ENCODE measurements around the gene FTL. TPM values are rescaled to one million over a fixed set of nuclear protein-coding genes. Genes with fewer than 3 reads are reported as not detected.

Gene FTL
- total RNA-seq, 1 experiment from 2014 or later: 1,245 TPM

- H3T11ph ChIP-seq (ENCODE audit: low read length): no peak overlapping the region
- Mint-ChIP-seq H3K4me1 (no peaks in the 10 kb centered on the region), H3K9me3 (no peaks in the 10 kb centered on the region), H3K36me3 (ENCODE audit: insufficient read depth in 1 of 3, low read depth in 3 of 3) (peaks cover 25 to 85% (median 82%) of the 10 kb centered on the region in 3 experiments; a peak in 6 of 7 replicates), H3K27me3 (ENCODE audit: low read depth) (no peaks in the 10 kb centered on the region), H3K4me3 (peak overlapping the region in 1 of 2 experiments; percentile 26; a peak in 1 of 5 replicates), H3K27ac (no peak overlapping the region)
- no peaks in the 10 kb centered on the region for H3K9me3 ChIP-seq (ENCODE audit: control insufficient read depth, low read depth, low read length)
- no peak overlapping the region for H3K14ac ChIP-seq (ENCODE audit: insufficient read depth, low read length)
- H2BK5ac ChIP-seq (ENCODE audit: insufficient read length, low read length): no peak overlapping the region
- no peak overlapping the region for H2BK15ac ChIP-seq (ENCODE audit: low read depth, low read length)
- no peak overlapping the region for H4K5ac ChIP-seq (ENCODE audit: insufficient read length, low read depth, low read length)
- no peaks in the 10 kb centered on the region for H3K79me1 ChIP-seq (ENCODE audit: insufficient read depth, low read depth, low read length, poor library complexity, severe bottlenecking)
- no peak overlapping the region for H3K23ac ChIP-seq (ENCODE audit: insufficient read length, low read depth, low read length)
- H3K27ac ChIP-seq (ENCODE audit: insufficient read length, low read depth, low read length): no peak overlapping the region
- no peak overlapping the region for H2BK20ac ChIP-seq (ENCODE audit: low read depth, low read length, poor library complexity, severe bottlenecking)
- H3K4me2 ChIP-seq (ENCODE audit: insufficient read depth, insufficient read length, low read length): no peak overlapping the region
- no peak overlapping the region for H3K4ac ChIP-seq (ENCODE audit: low read depth, low read length)
- H4K8ac ChIP-seq (replicated peaks; ENCODE audit: insufficient read length, low read depth, low read length): no peak overlapping the region
- H3K9ac ChIP-seq (ENCODE audit: extremely low read depth, insufficient read length, low read length): no peak overlapping the region
- no peaks in the 10 kb centered on the region for H3K4me1 ChIP-seq (ENCODE audit: insufficient read depth, low read length)
- H3K79me2 ChIP-seq (ENCODE audit: insufficient read depth, low read length): no peaks in the 10 kb centered on the region
- no CpG with 5 or more reads among the region's 18 CpGs for WGBS (ENCODE audit: extremely low coverage, insufficient read length, low lambda C conversion rate)
- no peak overlapping the region for H2BK12ac ChIP-seq (ENCODE audit: insufficient read length, low read depth, low read length)
- H2AFZ ChIP-seq (ENCODE audit: low read length): no peak overlapping the region
- TF ChIP-seq CTCF (conservative IDR thresholded peaks at IDR 0.05): no peak
- no peak overlapping the region for H4K91ac ChIP-seq (ENCODE audit: insufficient read length, low read depth, low read length)
- no peak for DNase-seq
- no peaks in the 10 kb centered on the region for H3K27me3 ChIP-seq (ENCODE audit: insufficient read depth, low read length)
- no peak overlapping the region for H3K18ac ChIP-seq (ENCODE audit: insufficient read length, low read depth, low read length)
- H2BK120ac ChIP-seq (ENCODE audit: low read depth, low read length, poor library complexity, severe bottlenecking): no peak overlapping the region
- no peak overlapping the region for H2AK5ac ChIP-seq (ENCODE audit: insufficient read length, low read length)
- H3K56ac ChIP-seq (ENCODE audit: insufficient read length, low read depth, low read length): no peak overlapping the region
- H4K20me1 ChIP-seq (ENCODE audit: control insufficient read depth, insufficient read depth, insufficient read length): no peaks in the 10 kb centered on the region
- no peaks in the 10 kb centered on the region for H3K23me2 ChIP-seq (ENCODE audit: insufficient read length, low read depth, low read length, poor library complexity, severe bottlenecking)
These were observed 44.7 kb downstream of the FTL start for GRCh38 chr19:49009828-49010227.

Data from H9 (cell line).